DOHH2 (cell line): ENCODE measurements around the gene IFT57.

Experiments
- H3F3A ChIP-seq: fragments of 200-600 bp; sonication (generic), shearing (Covaris generic); 2 replicates; pipeline ENCODE4 v1.6.0; 2016; ENCODE audit warnings: antibody characterized with exemption, mild to moderate bottlenecking; ENCODE audit not compliant: control insufficient read depth, insufficient read depth
- H3K27ac ChIP-seq: fragments of 200-600 bp; sonication (generic); 2 replicates; pipeline ENCODE4 v1.5.1; 2014; ENCODE audit warnings: low read depth, mild to moderate bottlenecking, low read length, moderate library complexity
- H3K27me3 ChIP-seq: fragments of 200-600 bp; sonication (generic); 2 replicates; pipeline ENCODE4 v1.6.1; 2014; ENCODE audit warnings: mild to moderate bottlenecking, low read length, mixed read lengths; ENCODE audit not compliant: control insufficient read depth
- H3K36me3 ChIP-seq: fragments of 200-600 bp; sonication (generic); 2 replicates; pipeline ENCODE4 v1.6.1; 2014; ENCODE audit warnings: mild to moderate bottlenecking, low read length, moderate library complexity, mixed read lengths; ENCODE audit not compliant: control insufficient read depth
- H3K4me1 ChIP-seq: fragments of 200-600 bp; sonication (generic); 2 replicates; pipeline ENCODE4 v1.6.1; 2014; ENCODE audit warnings: mild to moderate bottlenecking, low read length, mixed read lengths; ENCODE audit not compliant: control insufficient read depth
- H3K4me2 ChIP-seq: fragments of 200-600 bp; sonication (generic); 2 replicates; pipeline ENCODE4 v1.6.0; 2014; ENCODE audit warnings: mild to moderate bottlenecking, low read length, moderate library complexity
- H3K4me3 ChIP-seq: fragments of 200-600 bp; sonication (generic); 2 replicates; pipeline ENCODE4 v1.5.1; 2014; ENCODE audit warnings: mild to moderate bottlenecking, low read length, mixed read lengths
- H3K79me2 ChIP-seq: fragments of 200-600 bp; sonication (generic); 2 replicates; pipeline ENCODE4 v1.6.1; 2014; ENCODE audit warnings: mild to moderate bottlenecking, low read length, mixed read lengths; ENCODE audit not compliant: control insufficient read depth
- H3K9me2 ChIP-seq: fragments of 200-600 bp; sonication (generic); replicated peaks from 2 replicates; pipeline ENCODE4 v1.6.1; 2014; ENCODE audit warnings: mild to moderate bottlenecking, low read length, mixed read lengths; ENCODE audit not compliant: control insufficient read depth
- H3K9me3 ChIP-seq: fragments of 200-600 bp; sonication (generic); 2 replicates; pipeline ENCODE4 v1.6.1; 2014; ENCODE audit warnings: antibody characterized with exemption, low read length, mixed read lengths; ENCODE audit not compliant: control insufficient read depth, insufficient read depth
- H4K20me1 ChIP-seq: fragments of 200-600 bp; sonication (generic); 2 replicates; pipeline ENCODE4 v1.6.0; 2014; ENCODE audit warnings: low read depth, mild to moderate bottlenecking, antibody characterized with exemption, low read length, moderate library complexity; ENCODE audit not compliant: control insufficient read depth, insufficient read depth
- CTCF ChIP-seq: fragments of 200-600 bp; sonication (generic); IDR thresholded peaks from one replicate; pipeline ENCODE4 v1.5.1; 2014; ENCODE audit warnings: antibody characterized with exemption, mild to moderate bottlenecking, low read depth, low read length; ENCODE audit not compliant: poor library complexity, severe bottlenecking
- EZH2phosphoT487 ChIP-seq: fragments of 200-600 bp; sonication (generic); IDR thresholded peaks from 2 replicates; pipeline ENCODE4 v1.6.1; 2017; ENCODE audit warnings: borderline replicate concordance, mild to moderate bottlenecking, antibody characterized with exemption, low read length, moderate library complexity, mixed read lengths

Gene IFT57

GRCh38 chr3:108208831-108209230, 13.4 kb downstream of the IFT57 start:
- H3K36me3 ChIP-seq = peaks cover 63% of the 10 kb centered on the region
- H3K4me3 ChIP-seq = no peak overlapping the region
- H3K27ac ChIP-seq = no peak overlapping the region
- no peak overlapping the region for H3K4me2 ChIP-seq
- no peaks in the 10 kb centered on the region for H3K4me1 ChIP-seq
- H3K9me3 ChIP-seq = no peaks in the 10 kb centered on the region
- H3K27me3 ChIP-seq = no peaks in the 10 kb centered on the region
- H3F3A ChIP-seq = no peaks in the 10 kb centered on the region
- TF ChIP-seq EZH2phosphoT487 = no peak
- no peak for TF ChIP-seq CTCF
- no peaks in the 10 kb centered on the region for H3K79me2 ChIP-seq
- no peaks in the 10 kb centered on the region for H3K9me2 ChIP-seq
- H4K20me1 ChIP-seq = no peaks in the 10 kb centered on the region

GRCh38 chr3:108202834-108203233, 19.4 kb downstream of the IFT57 start:
- H3K9me3 ChIP-seq = no peaks in the 10 kb centered on the region
- H3K4me2 ChIP-seq = no peak overlapping the region
- H3K79me2 ChIP-seq = no peaks in the 10 kb centered on the region
- H3K27ac ChIP-seq = no peak overlapping the region
- H4K20me1 ChIP-seq = no peaks in the 10 kb centered on the region
- no peaks in the 10 kb centered on the region for H3K27me3 ChIP-seq
- TF ChIP-seq CTCF (no peak), EZH2phosphoT487 (no peak)
- peaks cover 7% of the 10 kb centered on the region for H3K4me1 ChIP-seq
- no peaks in the 10 kb centered on the region for H3F3A ChIP-seq
- H3K9me2 ChIP-seq = no peaks in the 10 kb centered on the region
- peaks cover 31% of the 10 kb centered on the region for H3K36me3 ChIP-seq
- no peak overlapping the region for H3K4me3 ChIP-seq

GRCh38 chr3:108202080-108202479, 20.1 kb downstream of the IFT57 start:
- H3K27ac ChIP-seq = no peak overlapping the region

More at GRCh38 chr3:108202080-108202479, 20.1 kb downstream of the IFT57 start:
- Histone ChIP-seq H4K20me1 (no peaks in the 10 kb centered on the region), H3F3A (no peaks in the 10 kb centered on the region), H3K9me2 (no peaks in the 10 kb centered on the region), H3K36me3 (peaks cover 29% of the 10 kb centered on the region), H3K79me2 (no peaks in the 10 kb centered on the region), H3K4me2 (no peak overlapping the region), H3K4me1 (peaks cover 7% of the 10 kb centered on the region), H3K27me3 (no peaks in the 10 kb centered on the region), H3K4me3 (no peak overlapping the region), H3K9me3 (no peaks in the 10 kb centered on the region)
- TF ChIP-seq EZH2phosphoT487 (no peak), CTCF (no peak)
